Endodermal cell (in vitro differentiated cells): ENCODE measurements around the gene DPP6. TPM values are rescaled to one million over a fixed set of nuclear protein-coding genes. Genes with fewer than 3 reads are reported as not detected.

Experiments
- DNase-seq: peaks from one replicate; pipeline ENCODE4 v3.0.0-alpha.2; 2017
- H3K27ac ChIP-seq: 2 replicates; pipeline ENCODE4 v1.5.1; 2013; ENCODE audit warnings: mild to moderate bottlenecking, low read depth, low read length, moderate library complexity
- H3K27me3 ChIP-seq: 2 replicates; pipeline ENCODE4 v1.6.1; 2013; ENCODE audit warnings: mild to moderate bottlenecking, low read length, moderate library complexity; ENCODE audit not compliant: insufficient read depth, control insufficient read depth, poor library complexity, severe bottlenecking
- H3K36me3 ChIP-seq: 2 replicates; pipeline ENCODE4 v1.7.0; 2013; ENCODE audit warnings: mild to moderate bottlenecking, low read length, moderate library complexity; ENCODE audit not compliant: control insufficient read depth, insufficient read depth
- H3K4me1 ChIP-seq: one replicate; pipeline ENCODE4 v1.7.0; 2013; ENCODE audit warnings: low read length; ENCODE audit not compliant: control insufficient read depth, insufficient read depth
- H3K4me3 ChIP-seq: 2 replicates; pipeline ENCODE4 v1.5.1; 2013; ENCODE audit warnings: mild to moderate bottlenecking, low read length, moderate library complexity
- H3K9ac ChIP-seq: 2 replicates; pipeline ENCODE4 v1.6.1; 2013; ENCODE audit warnings: mild to moderate bottlenecking, low read length, moderate library complexity; ENCODE audit not compliant: poor library complexity, severe bottlenecking; ENCODE audit errors: extremely low read depth
- H3K9me3 ChIP-seq: 2 replicates; pipeline ENCODE4 v1.6.1; 2013; ENCODE audit warnings: mild to moderate bottlenecking, low read length, moderate library complexity; ENCODE audit not compliant: control insufficient read depth
- H3K27ac Mint-ChIP-seq: 2 replicates; pipeline ENCODE4 v1.8.0; 2020; ENCODE audit warnings: mixed read lengths
- H3K27me3 Mint-ChIP-seq: 2 replicates; pipeline ENCODE4 v1.8.0; 2021; ENCODE audit warnings: mild to moderate bottlenecking, mixed read lengths; ENCODE audit not compliant: insufficient read depth
- H3K36me3 Mint-ChIP-seq: 2 replicates; pipeline ENCODE4 v1.8.0; 2020; ENCODE audit warnings: low read depth, mixed read lengths
- H3K4me1 Mint-ChIP-seq: 2 replicates; pipeline ENCODE4 v1.8.0; 2020; ENCODE audit warnings: mixed read lengths
- H3K4me3 Mint-ChIP-seq: 2 replicates; pipeline ENCODE4 v1.8.0; 2020; ENCODE audit warnings: mild to moderate bottlenecking, moderate library complexity, mixed read lengths
- H3K9me3 Mint-ChIP-seq: 2 replicates; pipeline ENCODE4 v1.8.0; 2020; ENCODE audit warnings: mild to moderate bottlenecking, mixed read lengths
- WGBS, 2 experiments: methylation state at CpG; one replicate each; pipeline versions ENCODE4 v1.1.5 to v1.1.7; 2013; ENCODE audit warnings: missing lambda C conversion rate in 2 of 2, mixed read lengths in 1 of 2; ENCODE audit not compliant: insufficient coverage in 1 of 2, insufficient read length in 1 of 2; 5-methylcytosine and 5-hydroxymethylcytosine counted together
- total RNA-seq, 2 donors: library from RNA; stranded (reverse); fragmentation: NEBNext Ultra II Directional in 1 of 2; extraction: Animal tissue kit (Norgen Biotek cat#: 25700) in 1 of 2; gene quantifications; 2 replicates in 1 of 2; 3 replicates in 1 of 2; pipeline ENCODE4 v1.2.1, GENCODE V29; 2021
- TF ChIP-seq, protein P1 (sequence below): fragments of 200-600 bp; sonication (generic); conservative IDR thresholded peaks from 2 replicates; pipeline ENCODE4 v1.5.0; 2021; ENCODE audit warnings: antibody characterized with exemption, mild to moderate bottlenecking

Gene DPP6
- total RNA-seq, 2 donors from 2014 or later = 1.7 to 3.0 TPM

DNA sequence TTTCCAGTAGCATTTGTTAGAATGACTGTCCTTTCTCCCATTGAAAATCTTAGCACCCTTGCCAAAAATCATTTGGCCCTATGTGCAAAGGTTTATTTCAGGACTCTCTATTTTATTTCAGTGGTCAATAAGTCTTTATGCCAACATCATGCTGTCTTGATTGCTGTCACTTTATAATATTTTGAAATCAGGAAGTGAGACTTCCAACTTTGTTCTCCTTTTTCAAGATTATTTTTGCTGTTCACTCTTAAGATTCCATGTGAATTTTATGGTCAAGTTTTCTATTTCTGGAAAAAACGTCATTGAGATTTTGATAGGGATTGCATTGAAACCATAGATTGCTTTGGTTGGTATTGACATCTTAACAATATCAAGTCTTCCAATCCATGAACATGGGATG, 885.6 kb downstream of the DPP6 start:
- Histone ChIP-seq H3K27me3 (no peaks in the 10 kb centered on the region), H3K9ac (no peak overlapping the region), H3K27ac (no peak overlapping the region), H3K36me3 (peaks cover 2% of the 10 kb centered on the region), H3K9me3 (peaks cover 43% of the 10 kb centered on the region), H3K4me3 (no peak overlapping the region), H3K4me1 (no peaks in the 10 kb centered on the region)
- H3K27ac Mint-ChIP-seq = no peak overlapping the region
- H3K27me3 Mint-ChIP-seq = no peaks in the 10 kb centered on the region
- peaks cover 19% of the 10 kb centered on the region for H3K36me3 Mint-ChIP-seq
- no peak overlapping the region for H3K4me3 Mint-ChIP-seq
- TF ChIP-seq, protein P1, sequence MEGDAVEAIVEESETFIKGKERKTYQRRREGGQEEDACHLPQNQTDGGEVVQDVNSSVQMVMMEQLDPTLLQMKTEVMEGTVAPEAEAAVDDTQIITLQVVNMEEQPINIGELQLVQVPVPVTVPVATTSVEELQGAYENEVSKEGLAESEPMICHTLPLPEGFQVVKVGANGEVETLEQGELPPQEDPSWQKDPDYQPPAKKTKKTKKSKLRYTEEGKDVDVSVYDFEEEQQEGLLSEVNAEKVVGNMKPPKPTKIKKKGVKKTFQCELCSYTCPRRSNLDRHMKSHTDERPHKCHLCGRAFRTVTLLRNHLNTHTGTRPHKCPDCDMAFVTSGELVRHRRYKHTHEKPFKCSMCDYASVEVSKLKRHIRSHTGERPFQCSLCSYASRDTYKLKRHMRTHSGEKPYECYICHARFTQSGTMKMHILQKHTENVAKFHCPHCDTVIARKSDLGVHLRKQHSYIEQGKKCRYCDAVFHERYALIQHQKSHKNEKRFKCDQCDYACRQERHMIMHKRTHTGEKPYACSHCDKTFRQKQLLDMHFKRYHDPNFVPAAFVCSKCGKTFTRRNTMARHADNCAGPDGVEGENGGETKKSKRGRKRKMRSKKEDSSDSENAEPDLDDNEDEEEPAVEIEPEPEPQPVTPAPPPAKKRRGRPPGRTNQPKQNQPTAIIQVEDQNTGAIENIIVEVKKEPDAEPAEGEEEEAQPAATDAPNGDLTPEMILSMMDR = no peak
- 83% methylated on average over 1 of the region's 1 CpG; no CpG with 5 or more reads in 1 of the 2 experiments for WGBS, 2 experiments
- H3K4me1 Mint-ChIP-seq = no peaks in the 10 kb centered on the region
- H3K9me3 Mint-ChIP-seq = peaks cover 65% of the 10 kb centered on the region
- DNase-seq = no peak

DNA sequence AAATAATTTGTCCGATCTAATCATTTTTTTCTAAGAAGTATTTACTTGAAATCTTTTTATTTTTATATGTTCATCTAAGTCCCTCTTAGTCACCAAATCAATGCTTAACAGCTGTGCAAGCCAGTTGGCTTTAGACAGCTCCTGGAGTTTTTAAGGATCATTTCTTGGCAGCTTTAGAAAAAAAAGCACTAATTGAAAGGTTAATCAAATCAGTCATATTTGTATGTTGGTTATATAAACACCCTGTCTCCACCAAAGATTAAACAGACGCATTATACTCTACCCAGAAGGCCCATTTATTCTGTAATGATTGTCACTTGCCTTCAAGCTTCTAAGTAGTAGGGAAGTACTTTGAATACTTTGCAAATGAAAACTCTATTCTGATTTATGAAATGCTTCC, 890.5 kb downstream of the DPP6 start:
- Histone ChIP-seq H3K4me3 (no peak overlapping the region), H3K4me1 (no peaks in the 10 kb centered on the region), H3K27me3 (no peaks in the 10 kb centered on the region), H3K36me3 (peaks cover 49% of the 10 kb centered on the region), H3K9me3 (peaks cover 10% of the 10 kb centered on the region), H3K9ac (no peak overlapping the region), H3K27ac (no peak overlapping the region)
- no peak for DNase-seq
- Mint-ChIP-seq H3K4me1 (no peaks in the 10 kb centered on the region), H3K9me3 (peaks cover 17% of the 10 kb centered on the region), H3K27ac (no peak overlapping the region), H3K36me3 (peaks cover 58% of the 10 kb centered on the region), H3K4me3 (no peak overlapping the region), H3K27me3 (no peaks in the 10 kb centered on the region)
- 75% methylated on average over 1 of the region's 2 CpGs; no CpG with 5 or more reads in 1 of the 2 experiments for WGBS, 2 experiments
- TF ChIP-seq, protein P1 = no peak
